SH-SY5Y (cell line): Measurements from ENCODE around the gene HSD17B3.

Experiments
- GATA2 ChIP-seq: IDR thresholded peaks from 2 replicates; pipeline ENCODE4 v1.6.1; 2011; ENCODE audit warnings: mild to moderate bottlenecking, low read depth, low read length
- GATA3 ChIP-seq: IDR thresholded peaks from 2 replicates; pipeline ENCODE4 v1.6.1; 2011; ENCODE audit warnings: low read depth, mild to moderate bottlenecking, low read length, moderate library complexity

GRCh38 chr9:96199006-96199405 is 103.0 kb downstream of the HSD17B3 start:
- TF ChIP-seq GATA2 = no peak
- TF ChIP-seq GATA3 = no peak
